HG03025 (cell line): Measurements from ENCODE around the gene NPR1.
"Not testable (repeated sequence)": the region's sequence is repeated elsewhere in the genome, so short reads cannot be mapped to it uniquely, and the experiment has no call there.

Source experiments
- ATAC-seq: cut with Tn5 transposase; IDR thresholded peaks from one replicate; pipeline ENCODE4 v1.9.1; 2021; ENCODE audit warnings: mild to moderate bottlenecking, moderate library complexity; ENCODE audit not compliant: unreplicated experiment, low FRiP score

The NPR1 gene

DNA sequence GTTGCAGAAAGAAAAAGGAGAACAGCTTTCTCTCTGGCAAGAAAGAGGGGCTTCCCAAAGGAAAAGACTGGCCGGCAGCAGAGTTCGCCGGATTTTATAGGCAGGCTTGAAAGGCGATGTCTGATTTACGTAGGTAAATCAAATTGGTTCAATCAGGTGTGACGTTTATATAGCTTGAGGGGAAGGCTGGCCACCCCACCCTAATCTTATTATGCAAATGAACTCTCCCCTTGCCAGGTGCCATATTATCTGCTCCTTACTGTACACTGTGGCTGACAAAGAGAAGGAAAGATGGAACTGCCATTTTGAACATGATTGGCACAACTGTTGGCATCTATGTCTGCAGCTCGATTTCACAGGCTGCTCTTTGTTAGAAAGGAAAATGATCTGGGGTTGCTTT lies 32.5 kb downstream of the NPR1 start:
- ATAC-seq, result no peak

GRCh38 chr1:153716211-153716610 lies 37.7 kb downstream of the NPR1 start:
- ATAC-seq, result not testable (repeated sequence)

DNA sequence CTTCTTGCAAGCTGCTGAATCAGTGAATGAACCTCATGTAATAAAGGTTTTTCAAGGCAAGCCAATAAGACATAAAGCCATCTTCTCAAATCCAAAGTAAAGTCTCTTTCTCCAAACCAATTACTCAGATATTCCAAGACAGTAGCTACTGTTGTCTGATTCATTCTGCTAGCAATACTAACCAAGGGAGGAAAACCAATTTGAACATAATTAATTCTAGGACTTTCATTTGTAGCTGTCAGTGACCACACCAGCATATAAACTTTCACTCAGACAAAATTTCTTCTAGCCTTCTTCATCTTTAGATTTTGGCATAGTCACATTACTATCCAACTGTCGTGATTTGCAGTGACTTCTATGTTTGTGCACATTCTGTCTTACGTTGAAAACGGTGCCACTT lies 38.8 kb downstream of the NPR1 start:
- no peak for ATAC-seq

DNA sequence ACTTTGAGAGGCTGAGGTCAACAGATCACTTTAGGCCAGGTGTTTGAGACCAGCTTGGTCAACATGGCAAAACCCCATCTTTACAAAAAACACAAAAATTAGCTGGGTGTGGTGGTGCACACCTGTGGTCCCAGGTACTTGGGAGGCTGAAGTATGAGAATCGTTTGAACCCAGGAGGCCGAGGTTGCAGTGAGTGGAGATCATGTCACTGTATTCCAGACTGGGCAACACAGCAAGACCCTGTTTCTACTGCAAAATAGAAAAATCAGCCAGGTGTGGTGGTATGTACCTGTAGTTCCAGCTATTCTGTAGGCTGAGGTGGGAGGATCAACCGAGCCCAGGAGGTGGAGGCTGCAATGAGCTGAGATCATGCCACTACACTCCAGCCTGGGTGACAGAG lies 45.2 kb downstream of the NPR1 start:
- ATAC-seq, result no peak

GRCh38 chr1:153724634-153725033 lies 46.1 kb downstream of the NPR1 start:
- not testable (repeated sequence) for ATAC-seq

- peak; percentile 97 for ATAC-seq
Measured at GRCh38 chr1:153727463-153728304, 49.2 kb downstream of the NPR1 start, which contains the start of gene INTS3. Gene INTS3, plus strand, starts transcription at chr1:153728050. Its CDS starts 585 bp downstream, at chr1:153728635.

DNA sequence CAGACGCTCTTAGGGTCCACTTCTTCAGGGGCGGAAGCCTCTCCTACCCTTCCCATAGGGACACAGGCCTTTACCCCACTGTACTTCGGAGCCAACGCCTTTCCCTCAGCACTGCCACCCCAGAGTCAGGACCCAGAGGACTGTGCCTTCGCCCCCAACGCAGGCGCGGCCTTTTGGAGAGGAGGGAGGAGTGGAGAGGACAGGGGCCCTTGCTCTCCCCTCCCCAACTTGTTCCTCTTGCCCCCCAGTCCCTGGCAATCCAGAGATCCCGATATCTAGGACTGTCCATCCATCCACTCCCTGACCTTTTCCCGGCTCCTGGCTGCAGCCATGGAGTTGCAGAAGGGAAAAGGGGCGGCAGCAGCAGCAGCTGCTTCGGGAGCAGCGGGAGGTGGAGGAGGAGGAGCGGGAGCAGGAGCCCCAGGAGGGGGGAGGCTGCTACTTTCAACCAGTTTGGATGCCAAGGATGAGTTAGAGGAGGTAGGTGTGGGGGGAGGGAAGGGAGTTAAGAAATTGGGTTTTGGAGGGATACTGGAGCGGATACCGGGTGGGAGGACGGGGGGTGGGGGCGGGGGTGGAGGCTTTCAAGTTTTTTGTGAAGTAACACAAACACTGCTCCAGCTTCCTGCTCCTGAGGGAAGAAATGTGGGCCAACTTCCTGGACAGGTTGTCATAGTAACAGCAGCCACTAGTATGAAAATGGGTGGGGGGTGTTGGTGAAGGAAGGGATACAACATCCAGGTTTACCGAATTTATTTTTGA lies 50.0 kb downstream of the NPR1 start:
- no peak for ATAC-seq

DNA sequence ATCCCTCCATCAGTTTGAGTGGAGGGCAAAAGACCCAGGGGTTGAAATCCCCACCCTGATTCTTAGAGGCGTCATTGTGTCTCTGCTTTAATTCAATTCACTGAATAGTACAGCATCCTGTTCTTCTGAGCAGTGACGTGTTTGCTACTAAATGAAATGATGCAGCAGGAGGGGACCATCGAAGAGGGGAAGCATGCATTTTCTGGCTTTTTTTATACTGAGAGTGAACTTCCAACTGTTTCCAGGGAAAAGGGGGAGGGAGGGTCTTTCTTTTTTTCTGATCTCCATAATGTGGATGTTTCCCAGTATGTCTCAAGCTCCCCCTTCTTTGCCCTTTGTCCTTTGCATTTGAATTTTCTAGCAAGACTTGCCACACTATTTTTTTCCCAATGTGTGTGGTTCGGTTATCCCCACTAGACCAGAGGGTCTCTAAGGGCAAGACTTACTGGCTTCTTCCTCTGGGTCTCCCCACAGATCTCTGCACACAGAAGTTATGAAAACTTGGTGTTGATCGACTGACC lies 52.0 kb downstream of the NPR1 start:
- no peak for ATAC-seq

- no peak for ATAC-seq
Measured at GRCh38 chr1:153733970-153734369, 55.5 kb downstream of the NPR1 start.

GRCh38 chr1:153734396-153735089 lies 56.1 kb downstream of the NPR1 start:
- no peak for ATAC-seq

DNA sequence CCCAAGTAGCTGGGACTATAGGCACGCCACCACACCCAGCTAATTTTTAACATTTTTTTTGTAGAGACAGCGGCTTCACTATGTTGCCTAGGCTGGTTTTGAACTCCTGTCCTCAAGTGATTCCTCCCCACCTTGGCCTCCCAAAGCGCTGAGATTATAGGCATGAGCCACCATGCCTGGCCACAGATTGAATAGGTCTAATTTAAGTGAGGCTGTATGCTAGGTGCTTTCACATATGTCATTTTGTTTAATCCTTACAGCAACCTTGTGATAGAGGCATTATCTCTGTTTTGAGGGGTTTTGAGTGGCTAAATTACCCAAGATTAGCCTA lies 56.6 kb downstream of the NPR1 start:
- ATAC-seq, result no peak

DNA sequence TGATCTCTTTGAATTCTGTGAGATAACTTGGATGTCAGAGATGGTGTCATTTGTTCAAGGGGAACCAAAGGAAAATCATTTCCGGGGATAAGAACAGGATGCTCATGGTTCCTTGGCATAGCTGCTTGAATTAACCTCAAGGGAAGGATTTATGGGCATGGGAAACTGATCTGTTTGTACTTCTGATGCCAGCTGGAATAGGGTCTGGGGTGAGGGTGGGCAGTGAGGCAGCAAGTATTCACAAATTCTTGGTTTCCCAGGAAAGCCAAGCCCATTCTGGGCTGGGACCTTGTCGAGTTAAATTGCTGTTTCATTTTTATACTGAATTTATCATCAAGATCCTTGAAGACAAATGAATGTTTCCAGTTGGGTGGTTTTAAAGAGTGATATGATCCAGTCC lies 63.5 kb downstream of the NPR1 start:
- no peak for ATAC-seq

DNA sequence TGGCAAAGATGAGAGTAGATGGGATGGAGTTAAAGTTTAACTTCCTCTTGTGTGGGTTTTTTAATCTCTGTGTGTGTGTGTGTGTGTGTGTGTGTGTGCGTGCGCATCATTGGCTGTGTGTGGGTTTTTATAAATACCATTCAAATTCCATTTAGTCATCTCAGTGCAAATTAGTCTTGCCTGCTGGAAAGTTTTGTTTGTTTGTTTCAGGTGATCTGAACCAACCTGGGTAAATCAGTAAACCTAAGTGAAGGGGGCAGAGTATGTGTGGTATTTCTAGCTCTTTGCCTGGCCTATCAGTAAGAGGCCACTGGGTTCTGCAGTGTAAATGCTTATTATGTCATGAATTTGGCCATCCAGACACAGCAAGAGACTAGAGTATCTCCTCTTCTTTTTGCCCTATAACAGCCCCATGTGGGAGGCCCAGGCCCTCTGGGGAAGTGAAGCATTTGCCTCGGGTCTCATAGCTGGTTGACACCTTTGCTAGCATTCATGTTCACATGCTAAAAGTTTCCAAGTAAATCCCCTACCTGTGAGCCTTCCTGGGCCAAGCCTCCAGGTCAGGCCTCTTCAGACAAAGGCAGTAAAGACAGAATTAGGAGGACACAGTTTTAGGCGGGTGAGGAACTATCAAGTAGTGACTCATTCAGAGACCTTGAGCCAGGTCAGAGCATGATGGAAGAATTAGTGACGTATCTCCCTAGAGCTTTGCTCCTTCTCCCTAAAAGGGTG lies 64.1 kb downstream of the NPR1 start:
- ATAC-seq, result no peak
